PC-3 (cell line): Measurements from ENCODE around the gene PLK3.

Experiments
- EZH2 ChIP-seq: fragments of 300-600 bp; sonication (generic); IDR thresholded peaks from one replicate; pipeline ENCODE4 v1.6.1; 2017; ENCODE audit warnings: antibody characterized with exemption, mild to moderate bottlenecking, low read length; ENCODE audit not compliant: unreplicated experiment
- TF ChIP-seq, protein P1 (sequence below): fragments of 300-600 bp; sonication (generic); conservative IDR thresholded peaks from 2 replicates; pipeline ENCODE4 v1.5.1; 2017; ENCODE audit warnings: antibody characterized with exemption, low read depth, mild to moderate bottlenecking, low read length

DNA sequence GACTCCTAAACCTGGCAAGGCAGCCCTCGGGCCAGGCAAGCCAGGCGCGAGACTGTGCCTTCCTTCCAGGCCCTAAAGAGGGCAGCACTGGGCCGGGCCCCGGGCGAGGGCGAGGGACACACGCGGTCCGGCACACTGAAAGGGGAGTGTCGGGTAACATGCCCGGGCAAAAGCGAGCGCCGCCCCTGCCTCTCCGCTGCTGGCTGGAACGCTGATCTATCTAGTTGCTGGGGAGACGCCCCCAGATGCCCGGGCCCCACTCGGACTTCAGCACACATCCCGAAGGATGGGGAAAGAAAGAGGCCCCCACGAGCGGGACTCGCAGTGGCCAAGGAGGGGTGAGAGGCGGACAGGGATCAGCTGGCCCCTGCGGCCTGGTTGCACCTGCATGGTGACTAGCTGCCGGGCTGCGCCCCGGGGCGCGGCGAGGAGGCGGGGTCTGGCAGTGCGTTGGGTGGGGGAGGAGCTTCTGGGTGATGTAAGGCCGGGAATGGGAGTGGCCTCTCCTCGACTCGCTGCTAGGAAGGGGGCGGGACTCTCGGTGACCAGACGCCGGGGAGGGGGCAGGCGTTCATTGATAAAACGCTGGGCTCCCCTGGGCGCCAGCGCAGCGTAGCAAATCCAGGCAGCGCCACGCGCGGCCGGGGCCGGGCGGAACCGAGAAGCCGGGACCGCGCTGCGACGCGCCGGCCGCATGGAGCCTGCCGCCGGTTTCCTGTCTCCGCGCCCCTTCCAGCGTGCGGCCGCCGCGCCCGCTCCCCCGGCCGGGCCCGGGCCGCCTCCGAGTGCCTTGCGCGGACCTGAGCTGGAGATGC, at the start of gene PLK3:
- TF ChIP-seq, protein P1, sequence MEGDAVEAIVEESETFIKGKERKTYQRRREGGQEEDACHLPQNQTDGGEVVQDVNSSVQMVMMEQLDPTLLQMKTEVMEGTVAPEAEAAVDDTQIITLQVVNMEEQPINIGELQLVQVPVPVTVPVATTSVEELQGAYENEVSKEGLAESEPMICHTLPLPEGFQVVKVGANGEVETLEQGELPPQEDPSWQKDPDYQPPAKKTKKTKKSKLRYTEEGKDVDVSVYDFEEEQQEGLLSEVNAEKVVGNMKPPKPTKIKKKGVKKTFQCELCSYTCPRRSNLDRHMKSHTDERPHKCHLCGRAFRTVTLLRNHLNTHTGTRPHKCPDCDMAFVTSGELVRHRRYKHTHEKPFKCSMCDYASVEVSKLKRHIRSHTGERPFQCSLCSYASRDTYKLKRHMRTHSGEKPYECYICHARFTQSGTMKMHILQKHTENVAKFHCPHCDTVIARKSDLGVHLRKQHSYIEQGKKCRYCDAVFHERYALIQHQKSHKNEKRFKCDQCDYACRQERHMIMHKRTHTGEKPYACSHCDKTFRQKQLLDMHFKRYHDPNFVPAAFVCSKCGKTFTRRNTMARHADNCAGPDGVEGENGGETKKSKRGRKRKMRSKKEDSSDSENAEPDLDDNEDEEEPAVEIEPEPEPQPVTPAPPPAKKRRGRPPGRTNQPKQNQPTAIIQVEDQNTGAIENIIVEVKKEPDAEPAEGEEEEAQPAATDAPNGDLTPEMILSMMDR = peak; percentile 83
- no peak for TF ChIP-seq EZH2
